Effector CD8-positive, alpha-beta T cell (primary cell): ENCODE results near the gene PGLYRP1.
A peak's percentile ranks its signal among the peaks of the same experiment; 100 is the strongest.

ENCODE experiments used
- DNase-seq: peaks from one replicate; lab custom pipeline; 2025; lab: John Stamatoyannopoulos, UW

Gene PGLYRP1

GRCh38 chr19:46000491-46001246, 22.2 kb downstream of the PGLYRP1 start:
- DNase-seq: peak; percentile 67

GRCh38 chr19:45999653-46000121, 23.2 kb downstream of the PGLYRP1 start:
- no peak for DNase-seq

- no peak for DNase-seq
Measured at GRCh38 chr19:45998834-45999233, 24.0 kb downstream of the PGLYRP1 start.

- DNase-seq: no peak
Measured at GRCh38 chr19:45996933-45997332, 25.9 kb downstream of the PGLYRP1 start.

GRCh38 chr19:45995715-45996385, 27.0 kb downstream of the PGLYRP1 start:
- no peak for DNase-seq

GRCh38 chr19:45994998-45995714, 27.7 kb downstream of the PGLYRP1 start, which contains the start of gene CCDC61:
Gene CCDC61, plus strand, starts transcription at chr19:45995467. Its CDS starts 7,552 bp downstream, at chr19:46003019.
- DNase-seq: peak; percentile 97

DNA sequence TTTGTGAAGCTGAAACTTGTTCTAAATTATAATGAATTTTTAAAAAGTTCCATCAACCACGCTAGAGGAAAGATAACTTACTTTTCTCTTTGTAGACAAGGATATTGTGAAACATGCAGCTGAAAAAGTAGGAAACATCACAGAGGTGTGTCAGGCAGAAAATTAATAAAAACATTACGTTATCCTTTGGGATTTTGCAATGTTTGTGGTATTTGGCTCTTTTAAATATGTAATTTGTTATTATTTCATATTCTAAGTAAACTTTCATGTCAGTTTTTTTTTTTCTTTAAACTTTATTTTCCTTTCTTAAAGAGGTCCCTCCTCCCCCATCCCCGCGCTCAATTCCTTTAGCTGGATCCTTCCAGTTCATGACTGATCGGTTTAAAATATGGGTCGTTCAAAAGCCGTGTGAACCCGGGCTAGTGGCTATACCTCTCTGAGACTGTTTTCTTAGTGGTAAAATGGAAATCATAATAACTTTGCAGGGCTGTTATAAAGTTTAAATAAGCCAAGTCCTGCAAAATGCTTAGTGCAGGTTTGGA, 28.3 kb downstream of the PGLYRP1 start:
- DNase-seq: no peak

GRCh38 chr19:45990113-45990728, 32.6 kb downstream of the PGLYRP1 start:
- DNase-seq: no peak

- DNase-seq: no peak
Measured at GRCh38 chr19:45985321-45985720, 37.5 kb downstream of the PGLYRP1 start.

DNA sequence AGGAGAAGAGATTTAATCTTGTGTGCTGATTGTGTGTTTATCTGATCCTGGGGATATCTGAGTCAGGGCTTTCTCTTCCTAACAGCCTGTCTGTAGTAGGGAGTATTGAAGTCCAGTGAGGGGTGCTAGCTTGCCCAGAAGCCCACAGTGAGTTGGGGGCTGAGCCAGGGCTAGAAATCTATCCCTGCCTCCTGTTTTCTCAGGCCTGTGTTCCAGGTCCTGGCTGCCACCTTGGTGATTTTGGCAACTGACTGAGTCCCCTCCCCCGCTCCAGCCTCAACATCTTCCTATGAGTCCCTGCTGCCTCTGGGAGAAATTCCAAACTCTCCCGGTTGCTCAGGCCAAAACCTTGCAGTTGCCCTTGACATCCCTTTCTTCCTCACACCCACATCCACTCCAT, 41.5 kb downstream of the PGLYRP1 start:
- no peak for DNase-seq

DNA sequence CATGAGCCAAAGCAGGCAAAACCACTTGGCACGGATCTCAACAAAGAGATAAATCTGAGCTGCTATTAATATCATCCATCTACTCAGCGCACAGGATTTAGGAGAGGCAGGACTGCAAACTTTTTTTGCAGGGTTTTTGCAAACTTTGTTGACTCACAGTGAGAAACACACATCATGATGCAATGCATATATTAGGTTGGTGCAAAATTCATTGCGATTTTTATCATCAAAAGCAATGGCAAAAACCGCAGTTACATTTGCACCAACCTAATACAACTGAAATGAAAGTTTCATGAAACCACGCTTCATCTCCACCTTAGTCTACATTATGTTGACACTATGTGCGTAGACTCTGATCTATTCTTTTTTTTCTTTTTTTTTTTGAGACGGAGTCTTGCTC, 44.7 kb downstream of the PGLYRP1 start:
- no peak for DNase-seq

DNA sequence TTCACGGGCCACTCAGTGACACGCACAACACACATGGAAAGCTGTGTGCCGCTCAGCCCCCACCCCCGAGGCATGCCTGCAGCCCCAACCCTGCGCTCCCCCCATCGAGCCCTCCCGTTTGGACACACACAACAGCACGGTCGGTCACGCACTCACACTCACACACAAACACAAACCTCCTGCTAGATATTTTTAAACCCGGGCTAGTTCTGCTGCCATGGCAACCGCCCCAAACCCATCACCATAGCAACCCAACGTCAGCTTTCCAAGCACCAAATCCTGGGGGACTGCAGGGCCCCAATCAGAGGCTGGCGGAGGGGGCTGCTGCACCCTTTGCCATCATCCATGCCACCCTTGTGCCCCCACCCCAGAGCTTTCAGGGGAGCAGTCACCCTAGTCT, 46.7 kb downstream of the PGLYRP1 start:
- no peak for DNase-seq

GRCh38 chr19:45975306-45976070, 47.4 kb downstream of the PGLYRP1 start:
- no peak for DNase-seq

DNA sequence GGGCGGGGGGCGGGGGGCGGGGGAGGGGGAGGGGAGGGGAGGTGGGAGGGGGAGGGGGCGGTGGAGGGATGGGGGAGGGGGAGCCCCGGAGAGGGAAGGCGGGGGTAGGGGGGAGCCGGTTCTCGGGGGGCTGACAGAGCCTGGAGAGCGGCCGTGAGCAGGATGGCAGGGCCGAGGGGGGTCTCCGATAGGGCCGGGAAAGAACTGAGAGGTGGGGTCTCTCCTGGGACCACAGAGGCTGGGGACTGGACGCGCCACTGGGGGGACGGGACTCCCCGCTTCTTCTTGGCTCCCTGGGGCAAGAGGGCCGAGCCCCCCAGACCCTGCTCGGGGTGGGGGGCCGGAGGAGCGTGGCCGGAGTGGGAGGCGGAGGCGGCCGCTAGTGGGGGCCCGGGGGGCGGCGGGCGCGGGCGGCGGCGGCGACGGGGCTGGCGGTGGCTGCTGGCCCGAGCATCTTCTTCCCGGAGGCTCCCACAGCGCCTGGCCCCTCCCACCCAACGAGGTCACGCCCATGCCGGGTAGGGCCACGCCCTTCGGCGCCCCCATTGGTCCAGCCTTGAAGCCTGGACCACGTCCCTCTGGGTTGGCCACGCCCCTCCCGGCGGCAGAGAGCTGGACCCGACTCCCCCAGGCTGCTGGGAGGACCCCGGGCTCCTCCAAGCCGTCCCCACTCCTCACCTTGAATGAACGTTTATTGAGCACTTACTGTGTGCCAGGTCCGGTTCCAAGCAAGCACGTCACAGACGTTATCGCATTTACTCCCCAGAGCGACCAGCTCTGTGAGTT, 49.1 kb downstream of the PGLYRP1 start, which contains the start of gene NOVA2:
Gene NOVA2, minus strand, starts transcription at position 313 of the 786 bp plus-strand sequence. CDS start 514 bp downstream, outside the sequence.
- no peak for DNase-seq

- no peak for DNase-seq
Measured at GRCh38 chr19:45972947-45973540, 49.8 kb downstream of the PGLYRP1 start.

DNA sequence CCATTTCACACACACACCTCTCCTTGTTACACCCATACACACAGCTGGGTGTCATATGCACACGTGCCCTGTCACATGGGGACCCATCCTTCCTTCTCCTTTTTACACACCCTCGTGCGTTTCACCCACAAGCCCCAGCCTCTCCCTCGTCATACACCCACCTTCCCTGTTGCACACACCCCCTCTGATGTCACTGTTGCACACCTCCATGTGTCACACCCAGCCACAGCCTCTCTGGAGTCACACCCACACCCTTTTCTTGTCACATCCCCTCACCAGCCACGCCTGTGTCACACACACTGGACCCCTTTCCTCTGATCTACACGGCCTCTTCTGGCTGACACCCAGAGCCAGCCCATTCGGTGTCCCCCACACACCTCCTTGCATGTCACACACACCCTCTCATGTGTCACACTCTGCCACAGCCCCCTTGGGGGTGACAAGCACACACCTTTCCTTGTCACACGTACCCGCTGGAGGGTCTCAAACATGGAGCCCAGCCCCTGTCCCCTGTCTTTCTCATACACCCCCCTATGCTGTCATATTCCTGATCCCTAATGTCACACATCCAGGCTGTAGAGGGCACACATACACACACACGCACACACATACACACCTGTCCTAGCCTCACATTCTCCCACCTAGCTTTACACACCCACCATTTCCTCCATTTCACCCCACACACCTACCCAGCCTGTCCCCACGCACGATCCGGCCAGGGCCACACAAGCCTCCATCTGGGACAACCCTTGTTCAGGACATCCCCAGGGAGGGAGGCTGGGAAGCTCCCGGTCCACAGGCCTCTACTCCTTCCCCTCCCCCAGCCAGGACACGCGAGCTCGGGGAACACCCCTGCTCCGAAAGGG, 50.5 kb downstream of the PGLYRP1 start:
- no peak for DNase-seq

GRCh38 chr19:45971260-45971902, 51.5 kb downstream of the PGLYRP1 start:
- no peak for DNase-seq

DNA sequence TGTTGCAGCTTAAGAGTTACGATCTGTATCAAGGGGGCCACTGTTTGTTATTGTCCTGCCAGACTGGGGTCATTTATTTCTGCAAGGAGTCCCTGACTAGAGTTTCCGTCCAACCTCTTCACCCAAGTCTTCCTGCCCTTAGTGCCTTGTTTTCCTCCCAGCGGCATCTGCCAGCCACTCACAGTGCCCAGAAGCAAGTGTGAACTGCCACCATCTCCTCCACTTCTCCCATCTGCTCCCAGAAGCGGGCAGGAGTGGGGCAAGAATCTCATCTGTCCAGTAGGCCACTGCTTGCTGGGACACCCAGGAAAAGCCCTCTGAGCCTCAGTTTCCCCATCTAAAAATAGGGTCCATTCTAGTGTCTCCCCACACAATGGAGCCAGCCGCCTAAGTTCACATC, 53.2 kb downstream of the PGLYRP1 start:
- no peak for DNase-seq
